Measurements from ENCODE around the gene KRTAP16-1. TPM values are rescaled to one million over a fixed set of nuclear protein-coding genes. Genes with fewer than 3 reads are reported as not detected.

Gene KRTAP16-1
- total and polyA plus RNA-seq, 10 of the 15 experiments (the other 5 are each of a cell fraction or from before 2014, with no cell fraction given), result 0.23 TPM; not detected in 9

- TF ChIP-seq, protein P1, sequence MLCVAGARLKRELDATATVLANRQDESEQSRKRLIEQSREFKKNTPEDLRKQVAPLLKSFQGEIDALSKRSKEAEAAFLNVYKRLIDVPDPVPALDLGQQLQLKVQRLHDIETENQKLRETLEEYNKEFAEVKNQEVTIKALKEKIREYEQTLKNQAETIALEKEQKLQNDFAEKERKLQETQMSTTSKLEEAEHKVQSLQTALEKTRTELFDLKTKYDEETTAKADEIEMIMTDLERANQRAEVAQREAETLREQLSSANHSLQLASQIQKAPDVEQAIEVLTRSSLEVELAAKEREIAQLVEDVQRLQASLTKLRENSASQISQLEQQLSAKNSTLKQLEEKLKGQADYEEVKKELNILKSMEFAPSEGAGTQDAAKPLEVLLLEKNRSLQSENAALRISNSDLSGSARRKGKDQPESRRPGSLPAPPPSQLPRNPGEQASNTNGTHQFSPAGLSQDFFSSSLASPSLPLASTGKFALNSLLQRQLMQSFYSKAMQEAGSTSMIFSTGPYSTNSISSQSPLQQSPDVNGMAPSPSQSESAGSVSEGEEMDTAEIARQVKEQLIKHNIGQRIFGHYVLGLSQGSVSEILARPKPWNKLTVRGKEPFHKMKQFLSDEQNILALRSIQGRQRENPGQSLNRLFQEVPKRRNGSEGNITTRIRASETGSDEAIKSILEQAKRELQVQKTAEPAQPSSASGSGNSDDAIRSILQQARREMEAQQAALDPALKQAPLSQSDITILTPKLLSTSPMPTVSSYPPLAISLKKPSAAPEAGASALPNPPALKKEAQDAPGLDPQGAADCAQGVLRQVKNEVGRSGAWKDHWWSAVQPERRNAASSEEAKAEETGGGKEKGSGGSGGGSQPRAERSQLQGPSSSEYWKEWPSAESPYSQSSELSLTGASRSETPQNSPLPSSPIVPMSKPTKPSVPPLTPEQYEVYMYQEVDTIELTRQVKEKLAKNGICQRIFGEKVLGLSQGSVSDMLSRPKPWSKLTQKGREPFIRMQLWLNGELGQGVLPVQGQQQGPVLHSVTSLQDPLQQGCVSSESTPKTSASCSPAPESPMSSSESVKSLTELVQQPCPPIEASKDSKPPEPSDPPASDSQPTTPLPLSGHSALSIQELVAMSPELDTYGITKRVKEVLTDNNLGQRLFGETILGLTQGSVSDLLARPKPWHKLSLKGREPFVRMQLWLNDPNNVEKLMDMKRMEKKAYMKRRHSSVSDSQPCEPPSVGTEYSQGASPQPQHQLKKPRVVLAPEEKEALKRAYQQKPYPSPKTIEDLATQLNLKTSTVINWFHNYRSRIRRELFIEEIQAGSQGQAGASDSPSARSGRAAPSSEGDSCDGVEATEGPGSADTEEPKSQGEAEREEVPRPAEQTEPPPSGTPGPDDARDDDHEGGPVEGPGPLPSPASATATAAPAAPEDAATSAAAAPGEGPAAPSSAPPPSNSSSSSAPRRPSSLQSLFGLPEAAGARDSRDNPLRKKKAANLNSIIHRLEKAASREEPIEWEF (IDR thresholded peaks at IDR 0.05; ENCODE audit: insufficient replicate concordance, low read depth, low read length), result no peak
These were observed 23.1 kb upstream of the KRTAP16-1 start (continued) for GRCh38 chr17:41332239-41332638.

DNA sequence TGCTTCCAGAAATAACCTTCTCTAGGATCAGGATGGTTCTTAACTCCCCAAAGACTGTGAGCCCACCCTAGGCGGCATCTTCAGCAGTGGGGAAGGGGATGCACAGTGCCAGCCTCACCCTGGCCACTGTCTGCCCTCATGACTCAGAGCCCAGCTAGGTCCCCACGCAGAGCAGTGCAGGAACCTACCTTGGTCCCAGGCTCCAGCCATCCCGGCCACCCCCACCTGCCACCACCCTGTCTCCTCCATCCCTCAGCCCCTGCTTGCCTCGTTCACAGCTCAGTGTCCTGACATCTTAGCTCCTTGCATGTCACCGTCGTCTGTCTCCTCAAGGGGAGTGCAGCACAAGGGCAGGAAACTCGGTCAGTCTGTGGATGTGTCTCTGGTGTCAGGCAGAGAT, 22.5 kb upstream of the KRTAP16-1 start:
- ATAC-seq, result no peak
- H4K20me1 ChIP-seq (ENCODE audit: control insufficient read depth, insufficient read depth), result no peaks in the 10 kb centered on the region
- no peak overlapping the region for H3K9ac ChIP-seq (ENCODE audit: control insufficient read depth, insufficient read depth, low read length)
- DNase-seq (ENCODE audit: low read depth, low spot score), result no peak
- ChIA-PET RAD21 (ENCODE audit: unreplicated experiment) (no interaction called here), CTCF (interaction anchor here (0.9 to 3.2 kb wide), 3 partner anchors 9 to 336 kb away, joined by 3 to 14 read pairs (median 3); no protein-coding TSS in a partner anchor), POLR2A (no interaction called here), SMC1A (ENCODE audit: uncharacterized antibody, unreplicated experiment) (no interaction called here)
- no peaks in the 10 kb centered on the region; a peak in 1 of 4 replicates for H3K27me3 ChIP-seq (replicated peaks in 1 of 2; ENCODE audit: control insufficient read depth in 2 of 2, insufficient read depth in 2 of 2, low read length in 1 of 2)
- H3K9me3 ChIP-seq (replicated peaks; ENCODE audit: control insufficient read depth, insufficient read depth, low read length), result no peaks in the 10 kb centered on the region; the same call in 2 of the 3 replicates
- H3K4me1 ChIP-seq (ENCODE audit: control insufficient read depth, insufficient read depth, low read length), result no peaks in the 10 kb centered on the region
- TF ChIP-seq MEF2B (IDR thresholded peaks at IDR 0.05; ENCODE audit: partially characterized antibody, poor library complexity, severe bottlenecking) (no peak), ZNF384 (IDR thresholded peaks at IDR 0.05; ENCODE audit: borderline replicate concordance, low read depth, low read length) (no peak), SRF (IDR thresholded peaks at IDR 0.05; ENCODE audit: low read depth in 2 of 2, low read length in 2 of 2) (no peak), NFXL1 (IDR thresholded peaks at IDR 0.05; ENCODE audit: borderline replicate concordance) (no peak), RELB (IDR thresholded peaks at IDR 0.05; ENCODE audit: low read depth) (no peak), RAD21 (IDR thresholded peaks at IDR 0.05; ENCODE audit: insufficient read depth, low read depth, low read length) (no peak), DPF2 (IDR thresholded peaks at IDR 0.05) (no peak), ZNF24 (IDR thresholded peaks at IDR 0.05) (no peak), YBX1 (IDR thresholded peaks at IDR 0.05) (no peak), CEBPB (IDR thresholded peaks at IDR 0.05; ENCODE audit: borderline replicate concordance in 1 of 2, low read depth in 2 of 2, low read length in 2 of 2) (no peak)
- H3K4me2 ChIP-seq (ENCODE audit: control insufficient read depth, insufficient read depth), result no peak overlapping the region
- 15% methylated on average over 7 of the region's 7 CpGs for WGBS (ENCODE audit: insufficient coverage, insufficient replicate concordance, low lambda C conversion rate, missing lambda C conversion rate)
- intact Hi-C loops (cut with micrococcal nuclease; ENCODE audit: unreplicated experiment) (no loop called here), in situ Hi-C loops (cut with MboI) (no loop called here)
- no peak overlapping the region for H2AFZ ChIP-seq (ENCODE audit: control insufficient read depth, low read depth, low read length)
- H3K79me2 ChIP-seq (ENCODE audit: control insufficient read depth, insufficient read depth, low read length), result no peaks in the 10 kb centered on the region
- no peak for FAIRE-seq
- BruUV-seq (replicated peaks), result no TSS peak
- H3K36me3 ChIP-seq (ENCODE audit: control insufficient read depth in 2 of 2, insufficient read depth in 2 of 2, low read length in 1 of 2), result no peaks in the 10 kb centered on the region
- H3K4me3 ChIP-seq, result no peak overlapping the region
- H3K27ac ChIP-seq (ENCODE audit: control insufficient read depth, insufficient read depth), result no peak overlapping the region
